ENCODE results near the gene IL17RE. TPM values are rescaled to one million over a fixed set of nuclear protein-coding genes. Genes with fewer than 3 reads are reported as not detected.
A peak's percentile ranks its signal among the peaks of the same experiment; 100 is the strongest.

Gene IL17RE
- total and polyA plus RNA-seq, 2 of the 13 experiments (the other 11 are each of a cell fraction or from before 2014, with no cell fraction given): 14.5 to 24.1 TPM

DNA sequence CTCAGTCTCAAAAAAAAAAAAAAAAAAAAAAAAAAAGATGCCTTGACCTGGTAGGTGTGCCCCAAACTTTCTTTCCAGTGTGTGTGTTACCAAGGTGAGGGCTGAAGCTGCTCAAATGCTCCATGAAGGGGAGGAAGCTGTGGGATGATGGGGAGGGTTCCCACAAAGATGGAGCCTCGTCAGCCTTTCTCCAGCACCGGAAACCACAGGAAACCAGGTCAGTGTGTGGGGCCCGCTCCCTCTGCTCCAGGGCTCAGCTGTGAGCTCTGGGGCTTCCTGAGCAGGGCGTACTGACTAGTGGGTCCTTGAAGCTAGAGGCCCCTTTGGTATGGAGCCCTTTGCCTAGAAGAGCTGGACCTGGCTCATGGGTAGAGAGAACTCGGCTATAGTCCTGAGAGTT lies 681 bp upstream of the IL17RE start (continued):
- TF ChIP-seq, protein P1, sequence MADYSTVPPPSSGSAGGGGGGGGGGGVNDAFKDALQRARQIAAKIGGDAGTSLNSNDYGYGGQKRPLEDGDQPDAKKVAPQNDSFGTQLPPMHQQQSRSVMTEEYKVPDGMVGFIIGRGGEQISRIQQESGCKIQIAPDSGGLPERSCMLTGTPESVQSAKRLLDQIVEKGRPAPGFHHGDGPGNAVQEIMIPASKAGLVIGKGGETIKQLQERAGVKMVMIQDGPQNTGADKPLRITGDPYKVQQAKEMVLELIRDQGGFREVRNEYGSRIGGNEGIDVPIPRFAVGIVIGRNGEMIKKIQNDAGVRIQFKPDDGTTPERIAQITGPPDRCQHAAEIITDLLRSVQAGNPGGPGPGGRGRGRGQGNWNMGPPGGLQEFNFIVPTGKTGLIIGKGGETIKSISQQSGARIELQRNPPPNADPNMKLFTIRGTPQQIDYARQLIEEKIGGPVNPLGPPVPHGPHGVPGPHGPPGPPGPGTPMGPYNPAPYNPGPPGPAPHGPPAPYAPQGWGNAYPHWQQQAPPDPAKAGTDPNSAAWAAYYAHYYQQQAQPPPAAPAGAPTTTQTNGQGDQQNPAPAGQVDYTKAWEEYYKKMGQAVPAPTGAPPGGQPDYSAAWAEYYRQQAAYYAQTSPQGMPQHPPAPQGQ (CRISPR knock-in tag; IDR thresholded peaks at IDR 0.05; ENCODE audit: borderline replicate concordance): no peak
- TF ChIP-seq, protein P2, sequence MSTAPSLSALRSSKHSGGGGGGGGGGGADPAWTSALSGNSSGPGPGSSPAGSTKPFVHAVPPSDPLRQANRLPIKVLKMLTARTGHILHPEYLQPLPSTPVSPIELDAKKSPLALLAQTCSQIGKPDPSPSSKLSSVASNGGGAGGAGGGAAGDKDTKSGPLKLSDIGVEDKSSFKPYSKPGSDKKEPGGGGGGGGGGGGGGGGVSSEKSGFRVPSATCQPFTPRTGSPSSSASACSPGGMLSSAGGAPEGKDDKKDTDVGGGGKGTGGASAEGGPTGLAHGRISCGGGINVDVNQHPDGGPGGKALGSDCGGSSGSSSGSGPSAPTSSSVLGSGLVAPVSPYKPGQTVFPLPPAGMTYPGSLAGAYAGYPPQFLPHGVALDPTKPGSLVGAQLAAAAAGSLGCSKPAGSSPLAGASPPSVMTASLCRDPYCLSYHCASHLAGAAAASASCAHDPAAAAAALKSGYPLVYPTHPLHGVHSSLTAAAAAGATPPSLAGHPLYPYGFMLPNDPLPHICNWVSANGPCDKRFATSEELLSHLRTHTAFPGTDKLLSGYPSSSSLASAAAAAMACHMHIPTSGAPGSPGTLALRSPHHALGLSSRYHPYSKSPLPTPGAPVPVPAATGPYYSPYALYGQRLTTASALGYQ (CRISPR knock-in tag; IDR thresholded peaks at IDR 0.05): no peak
- TF ChIP-seq MED1 (CRISPR knock-in tag; IDR thresholded peaks at IDR 0.05) (peak; percentile 48), ZNF263 (CRISPR knock-in tag; IDR thresholded peaks at IDR 0.05) (peak; percentile 71), MAF1 (CRISPR knock-in tag; IDR thresholded peaks at IDR 0.05; ENCODE audit: borderline replicate concordance) (no peak), ZNF616 (CRISPR knock-in tag; IDR thresholded peaks at IDR 0.05; ENCODE audit: low read depth) (0 out of 2 replicates have a peak, but pooled peaks have one; percentile 21), ZNF598 (CRISPR knock-in tag; IDR thresholded peaks at IDR 0.05; ENCODE audit: borderline replicate concordance) (0 out of 2 replicates have a peak, but pooled peaks have one; percentile 5), ZNF747 (CRISPR knock-in tag; IDR thresholded peaks at IDR 0.05; ENCODE audit: borderline replicate concordance) (no peak), SRF (IDR thresholded peaks at IDR 0.05; ENCODE audit: low read depth, low read length) (no peak)
- TF ChIP-seq, protein P3, sequence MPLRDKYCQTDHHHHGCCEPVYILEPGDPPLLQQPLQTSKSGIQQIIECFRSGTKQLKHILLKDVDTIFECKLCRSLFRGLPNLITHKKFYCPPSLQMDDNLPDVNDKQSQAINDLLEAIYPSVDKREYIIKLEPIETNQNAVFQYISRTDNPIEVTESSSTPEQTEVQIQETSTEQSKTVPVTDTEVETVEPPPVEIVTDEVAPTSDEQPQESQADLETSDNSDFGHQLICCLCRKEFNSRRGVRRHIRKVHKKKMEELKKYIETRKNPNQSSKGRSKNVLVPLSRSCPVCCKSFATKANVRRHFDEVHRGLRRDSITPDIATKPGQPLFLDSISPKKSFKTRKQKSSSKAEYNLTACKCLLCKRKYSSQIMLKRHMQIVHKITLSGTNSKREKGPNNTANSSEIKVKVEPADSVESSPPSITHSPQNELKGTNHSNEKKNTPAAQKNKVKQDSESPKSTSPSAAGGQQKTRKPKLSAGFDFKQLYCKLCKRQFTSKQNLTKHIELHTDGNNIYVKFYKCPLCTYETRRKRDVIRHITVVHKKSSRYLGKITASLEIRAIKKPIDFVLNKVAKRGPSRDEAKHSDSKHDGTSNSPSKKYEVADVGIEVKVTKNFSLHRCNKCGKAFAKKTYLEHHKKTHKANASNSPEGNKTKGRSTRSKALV (CRISPR knock-in tag; IDR thresholded peaks at IDR 0.05): 0 out of 2 replicates have a peak, but pooled peaks have one; percentile 28
- TF ChIP-seq, protein P4, sequence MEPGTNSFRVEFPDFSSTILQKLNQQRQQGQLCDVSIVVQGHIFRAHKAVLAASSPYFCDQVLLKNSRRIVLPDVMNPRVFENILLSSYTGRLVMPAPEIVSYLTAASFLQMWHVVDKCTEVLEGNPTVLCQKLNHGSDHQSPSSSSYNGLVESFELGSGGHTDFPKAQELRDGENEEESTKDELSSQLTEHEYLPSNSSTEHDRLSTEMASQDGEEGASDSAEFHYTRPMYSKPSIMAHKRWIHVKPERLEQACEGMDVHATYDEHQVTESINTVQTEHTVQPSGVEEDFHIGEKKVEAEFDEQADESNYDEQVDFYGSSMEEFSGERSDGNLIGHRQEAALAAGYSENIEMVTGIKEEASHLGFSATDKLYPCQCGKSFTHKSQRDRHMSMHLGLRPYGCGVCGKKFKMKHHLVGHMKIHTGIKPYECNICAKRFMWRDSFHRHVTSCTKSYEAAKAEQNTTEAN (CRISPR knock-in tag; conservative IDR thresholded peaks at IDR 0.05): 0 out of 2 replicates have a peak, but pooled peaks have one; percentile 19

Measured in HepG2 (cell line).